GM21526 (cell line): ENCODE results near the gene SMPD2.
"Not testable (repeated sequence)": the region's sequence is repeated elsewhere in the genome, so short reads cannot be mapped to it uniquely, and the experiment has no call there.

Experiments
- ATAC-seq: cut with Tn5 transposase; IDR thresholded peaks from one replicate; pipeline ENCODE4 v1.9.1; 2021; ENCODE audit warnings: moderate library complexity; ENCODE audit not compliant: unreplicated experiment, low FRiP score

SMPD2 gene

DNA sequence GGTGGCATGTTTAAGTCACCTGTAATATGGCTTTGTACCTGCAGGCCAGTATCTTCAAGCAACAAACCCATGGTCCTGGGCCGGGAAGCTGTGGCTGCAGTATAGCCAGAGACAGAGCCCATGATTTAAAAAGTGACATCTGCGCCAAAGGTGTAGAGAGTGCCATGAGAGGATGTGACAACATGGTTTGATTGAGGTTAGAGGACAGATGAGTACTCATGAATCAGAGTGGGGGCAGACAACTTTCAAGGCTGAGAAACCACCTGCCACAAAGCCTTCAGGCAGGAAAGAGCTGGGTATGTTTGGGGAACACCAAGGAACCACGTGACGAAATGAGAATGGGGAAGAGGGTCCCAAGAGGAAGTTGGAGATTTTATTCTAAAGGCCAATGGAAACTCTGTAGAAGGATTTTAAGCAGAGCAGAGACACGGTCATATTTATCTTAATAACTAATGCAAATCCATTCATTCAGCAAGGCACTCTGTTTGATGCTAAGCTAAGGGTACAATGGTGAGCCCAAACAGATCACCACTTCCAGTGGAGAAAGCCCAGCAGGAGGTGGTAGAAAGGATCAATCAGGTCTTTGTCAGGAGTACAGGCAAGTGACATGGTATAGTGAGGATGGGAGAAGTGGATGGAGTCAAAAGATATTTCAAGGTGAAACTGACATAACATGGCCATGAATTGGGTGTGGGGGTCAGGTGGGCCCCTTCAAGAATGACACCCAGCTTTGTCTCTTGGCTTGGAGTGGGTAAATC is 18.4 kb downstream of the SMPD2 start:
- no peak for ATAC-seq

DNA sequence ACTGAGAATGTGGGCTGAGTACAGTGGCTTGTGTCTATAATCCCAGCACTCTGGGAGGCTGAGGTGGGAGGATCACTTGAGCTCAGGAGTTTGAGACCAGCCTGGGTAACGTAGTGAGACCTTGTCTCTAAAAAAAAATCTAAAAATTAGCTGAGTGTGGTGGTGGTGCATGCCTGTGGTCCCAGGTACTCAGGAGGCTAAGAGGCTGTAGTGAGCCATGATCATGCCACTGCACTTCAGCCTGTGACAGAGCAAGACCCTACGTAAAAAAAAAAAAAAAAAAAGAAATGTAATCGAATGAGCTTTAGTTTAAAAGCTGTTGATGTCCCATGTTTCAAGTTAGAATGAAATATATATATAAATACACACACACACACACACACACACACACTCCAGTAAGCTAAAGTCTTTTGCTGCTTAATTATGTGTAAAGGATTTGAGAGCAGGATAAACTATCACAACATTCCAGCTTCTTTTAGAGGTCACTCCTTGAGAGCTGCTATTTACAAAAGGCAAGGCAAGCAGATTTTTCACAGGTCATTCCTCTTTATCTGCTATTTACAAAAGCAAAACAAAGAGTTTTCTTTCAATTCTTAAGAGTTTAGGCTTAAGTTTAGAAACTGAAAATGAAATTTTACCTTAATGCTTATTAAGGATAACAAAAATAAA is 19.8 kb downstream of the SMPD2 start:
- no peak for ATAC-seq

DNA sequence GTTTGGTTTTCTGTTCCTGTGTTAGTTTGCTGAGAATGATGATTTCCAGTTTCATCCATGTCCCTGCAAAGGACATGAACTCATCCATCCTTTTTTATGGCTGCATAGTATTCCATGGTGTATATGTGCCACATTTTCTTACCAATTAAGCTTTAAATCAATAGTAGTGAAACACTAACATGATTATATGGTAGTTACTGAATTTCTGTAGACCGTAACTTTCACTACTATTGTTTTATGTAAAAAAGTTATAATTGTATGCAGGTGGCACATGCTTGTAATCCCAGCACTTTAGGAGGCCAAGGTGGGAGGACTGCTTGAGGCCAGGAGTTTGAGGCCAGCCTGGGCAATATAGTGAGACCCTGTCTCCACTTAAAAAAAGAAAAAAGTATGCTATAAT is 20.7 kb downstream of the SMPD2 start:
- not testable (repeated sequence) for ATAC-seq

DNA sequence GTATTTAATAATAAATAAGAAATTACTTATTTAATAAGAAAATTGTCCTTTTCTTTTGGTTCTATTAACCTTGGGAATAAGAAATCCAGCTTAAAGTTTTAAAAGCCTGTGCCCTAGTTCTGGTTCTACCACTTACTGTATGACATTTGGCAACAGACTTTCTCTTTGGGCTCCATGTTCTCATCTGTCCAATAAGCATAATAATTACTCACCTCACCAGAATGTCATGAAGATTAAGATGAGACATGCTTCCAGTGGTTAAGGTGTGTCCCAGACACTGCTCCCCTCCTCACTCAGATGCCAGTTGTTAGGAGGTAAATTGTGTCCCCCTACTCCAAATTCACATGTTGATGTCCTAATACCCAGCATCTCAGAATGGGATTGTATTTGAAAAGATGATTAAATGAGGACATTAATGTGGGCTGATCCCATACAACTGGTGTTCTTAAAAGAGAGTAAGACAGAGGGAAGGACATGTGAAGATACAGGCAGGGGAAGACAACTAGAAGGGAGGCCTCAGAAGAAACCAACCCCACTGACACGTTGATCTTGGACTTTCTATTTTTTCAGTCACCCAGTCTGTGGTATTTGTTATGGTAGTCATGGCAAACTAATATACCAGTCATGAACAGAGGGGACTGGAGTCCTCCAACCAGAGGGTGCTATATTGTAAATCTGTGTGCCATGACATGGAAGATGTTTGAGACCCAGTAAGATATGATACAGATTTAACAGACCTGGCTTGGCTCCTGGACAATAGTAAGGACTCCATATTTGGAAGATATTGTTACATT is 21.4 kb downstream of the SMPD2 start:
- no peak for ATAC-seq

DNA sequence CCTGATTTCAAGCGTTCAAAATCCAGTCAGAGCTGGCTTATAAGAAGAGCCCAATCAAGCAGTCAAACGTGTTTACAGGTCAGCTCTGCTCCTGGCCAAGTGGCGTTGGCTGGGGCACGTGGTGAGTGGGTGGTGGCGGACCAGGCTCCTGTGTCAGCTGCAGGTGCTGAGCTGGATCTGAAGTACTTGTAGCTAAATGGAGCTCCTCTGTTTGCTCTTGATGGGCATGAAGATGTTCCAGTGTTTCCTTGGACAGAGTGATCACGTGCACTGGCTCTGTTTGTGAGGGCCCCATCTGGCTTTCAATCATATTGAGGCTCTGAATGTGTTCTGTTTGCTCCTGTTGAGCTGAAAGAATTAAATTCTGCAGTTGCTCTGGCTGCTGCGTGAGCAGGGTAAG is 25.2 kb downstream of the SMPD2 start:
- no peak for ATAC-seq

DNA sequence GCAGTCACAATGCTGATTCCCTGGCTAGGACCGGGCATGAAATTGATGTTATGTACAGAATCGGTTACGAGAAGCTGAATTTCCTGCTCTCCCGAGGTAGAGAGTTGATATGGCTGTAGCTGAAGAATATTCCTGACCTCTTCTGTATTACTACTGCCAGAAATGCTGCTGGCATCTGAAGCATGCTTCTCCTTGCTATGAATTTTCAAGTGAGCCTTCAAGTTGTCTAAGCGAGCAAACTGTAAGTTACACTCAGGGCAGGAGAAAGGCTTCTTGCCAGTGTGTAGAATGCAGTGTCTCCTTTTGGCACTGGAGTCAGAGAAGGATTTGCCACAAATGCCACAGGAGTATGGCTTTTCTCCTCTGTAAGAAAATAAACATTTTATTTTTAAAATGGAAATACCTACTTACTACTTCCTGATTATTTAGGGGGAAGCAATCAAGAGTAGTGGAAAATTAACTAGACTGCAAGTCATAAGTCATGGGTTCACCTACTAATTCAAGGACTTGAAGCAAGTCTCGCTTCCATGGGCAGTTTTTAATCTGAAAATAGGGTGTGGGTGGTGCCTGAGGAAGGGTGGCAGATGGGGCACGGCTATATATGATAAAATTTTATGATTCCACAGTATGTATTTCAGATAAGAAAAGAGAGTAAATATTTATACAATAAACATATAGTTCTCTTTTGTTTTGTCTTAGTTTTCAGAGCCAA is 25.8 kb downstream of the SMPD2 start:
- no peak for ATAC-seq

DNA sequence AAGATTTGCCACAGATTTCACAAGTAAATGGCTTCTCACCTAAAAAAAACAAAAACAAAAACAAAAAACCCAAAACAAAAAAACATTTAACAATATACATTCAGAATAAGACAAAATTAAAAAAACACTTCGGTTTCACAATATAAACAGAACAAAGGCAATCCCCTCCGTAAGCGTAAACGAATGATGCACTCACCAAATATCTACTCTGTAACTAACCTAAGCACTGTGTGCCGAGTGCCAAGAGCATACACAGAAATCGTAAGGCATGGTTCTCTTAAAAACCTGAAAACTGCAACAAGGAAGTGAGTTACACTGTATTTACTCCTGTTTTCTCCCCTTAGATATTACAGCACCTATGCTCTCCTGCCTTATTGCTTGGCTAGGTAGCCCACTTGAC is 27.2 kb downstream of the SMPD2 start:
- no peak for ATAC-seq

DNA sequence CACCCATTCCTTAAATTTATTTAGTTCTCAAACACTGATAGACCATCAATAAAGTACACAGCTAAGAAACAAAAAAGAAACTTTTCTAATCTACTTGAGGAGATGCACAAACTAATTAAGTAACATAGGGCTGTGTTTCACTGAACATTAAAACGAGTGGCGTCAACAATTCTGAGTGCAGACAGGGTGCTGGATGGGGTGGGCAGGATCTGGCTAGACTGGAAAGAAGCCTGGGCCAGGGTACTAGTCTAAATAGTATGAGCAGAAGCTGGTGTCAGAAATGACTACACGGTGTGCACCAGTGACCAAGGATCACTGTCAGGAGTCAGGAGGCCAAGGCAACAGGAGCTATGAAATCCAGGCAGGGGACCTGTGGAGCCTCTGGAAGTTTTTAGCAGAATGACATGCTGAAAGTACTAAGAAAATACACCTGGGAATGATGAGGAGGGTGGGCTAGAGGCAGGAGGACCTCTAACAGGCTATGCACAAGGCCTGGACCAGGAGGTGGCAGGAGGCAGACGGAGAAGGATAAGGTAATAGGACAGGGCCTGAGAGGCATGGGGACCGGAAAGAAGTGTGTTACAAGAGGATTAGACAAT is 29.2 kb downstream of the SMPD2 start:
- ATAC-seq, result no peak

DNA sequence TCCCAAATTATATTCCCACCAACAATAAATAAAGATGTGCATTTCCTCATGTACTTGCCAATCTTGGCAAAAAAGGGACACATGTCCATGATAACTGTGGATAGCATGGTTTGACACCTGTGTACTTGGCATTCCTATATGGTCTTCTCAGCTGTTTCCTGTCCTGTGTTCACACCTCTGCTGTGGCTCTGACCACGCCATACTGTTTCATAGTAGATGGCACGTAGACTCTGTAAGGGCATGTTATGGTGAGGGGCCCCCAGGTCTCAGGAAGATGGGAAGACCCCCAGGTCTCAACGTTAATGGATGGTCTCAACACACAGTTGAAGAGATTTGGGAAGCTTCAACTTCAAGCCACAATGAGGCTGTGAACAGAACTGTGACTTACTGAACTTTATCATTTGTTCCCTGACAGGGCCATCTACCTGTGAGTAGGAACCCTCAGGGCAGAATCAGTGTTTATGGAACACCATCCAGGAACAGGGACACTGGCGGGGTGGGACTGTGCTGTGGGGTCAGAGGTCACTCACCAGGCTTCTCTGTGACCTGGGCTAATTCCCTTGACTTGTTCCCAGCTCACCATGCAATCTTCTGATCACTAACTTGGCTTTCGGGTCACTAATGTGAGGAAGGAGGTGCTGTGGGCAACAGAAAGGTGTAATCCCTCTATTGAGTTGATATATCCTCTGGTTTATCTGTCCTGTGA is 30.7 kb downstream of the SMPD2 start:
- ATAC-seq, result no peak

DNA sequence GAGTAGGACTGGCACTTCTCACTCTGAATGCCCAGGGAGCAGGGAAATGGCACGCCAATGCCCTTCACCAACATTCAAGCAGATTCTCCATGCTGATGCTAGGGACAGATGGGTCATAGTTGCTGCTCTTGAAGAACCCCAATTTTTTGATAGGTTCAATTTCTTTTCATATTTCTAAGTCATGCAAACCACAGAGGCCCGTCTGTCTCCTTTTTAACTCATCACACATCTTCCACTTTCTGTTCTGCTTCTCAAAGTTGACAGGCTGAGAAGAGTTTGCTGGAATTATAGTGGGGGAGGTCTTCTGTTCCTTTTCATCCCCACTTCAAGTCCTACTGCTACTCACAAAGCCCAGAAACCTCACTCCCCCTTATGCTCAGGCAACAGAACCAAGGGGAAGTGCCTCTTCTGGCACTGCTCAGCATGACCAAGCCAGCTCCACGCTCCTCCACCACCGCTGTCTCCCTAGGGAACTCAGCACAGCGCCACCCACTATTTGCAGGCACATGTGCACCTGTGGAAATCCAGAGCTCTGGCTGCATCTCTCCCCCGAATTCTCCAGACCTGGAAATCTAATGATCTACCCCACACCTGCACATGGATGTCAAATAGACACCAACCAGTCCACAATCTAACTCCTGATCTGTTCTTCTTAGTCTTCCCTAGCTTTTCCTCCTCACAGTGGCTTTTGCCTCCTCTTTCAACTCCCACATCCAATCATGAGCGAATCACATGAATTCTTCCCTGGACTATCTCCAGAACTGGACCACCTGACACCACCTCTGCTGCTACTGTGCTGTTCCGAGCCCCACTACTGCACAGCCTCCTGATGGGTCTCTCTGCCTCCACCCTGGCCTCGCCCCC is 31.8 kb downstream of the SMPD2 start:
- no peak for ATAC-seq

DNA sequence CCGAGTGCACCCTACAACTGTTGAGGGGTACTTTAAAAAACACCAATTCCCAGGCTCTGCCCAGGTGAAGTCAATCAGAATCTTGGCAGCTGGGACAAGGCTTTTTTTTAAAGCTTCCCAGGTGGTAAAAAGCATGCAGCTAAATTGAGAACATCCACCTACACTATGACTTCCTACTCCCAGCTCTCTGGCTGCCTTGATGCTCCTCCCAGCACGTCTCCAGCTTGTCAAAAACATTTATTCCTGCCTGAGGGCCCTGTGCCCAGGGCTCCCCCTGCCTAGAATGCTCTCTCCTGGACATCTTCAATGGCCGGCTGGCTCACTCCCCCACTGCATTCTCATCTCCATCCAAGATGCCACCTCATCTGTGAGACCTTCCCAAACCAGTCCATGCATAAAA is 32.6 kb downstream of the SMPD2 start:
- no peak for ATAC-seq

DNA sequence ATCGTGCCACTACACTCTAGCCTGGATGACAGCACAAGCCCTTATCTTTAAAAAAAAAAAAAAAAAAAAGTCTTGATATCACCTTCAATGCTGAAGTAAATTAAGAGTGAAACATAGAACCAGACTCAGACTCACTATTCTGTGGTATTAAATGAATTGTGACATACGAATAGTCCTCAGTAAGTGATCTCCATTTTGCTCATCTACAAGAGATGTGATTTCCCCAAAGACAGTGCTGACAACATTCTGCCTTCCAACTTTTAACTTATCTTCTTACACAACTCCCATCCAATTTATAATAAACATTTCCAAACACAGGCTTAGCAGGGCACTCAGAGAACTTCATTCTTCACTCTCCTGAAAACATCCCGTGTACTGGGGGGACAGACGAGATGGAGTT is 34.5 kb downstream of the SMPD2 start:
- ATAC-seq, result no peak

DNA sequence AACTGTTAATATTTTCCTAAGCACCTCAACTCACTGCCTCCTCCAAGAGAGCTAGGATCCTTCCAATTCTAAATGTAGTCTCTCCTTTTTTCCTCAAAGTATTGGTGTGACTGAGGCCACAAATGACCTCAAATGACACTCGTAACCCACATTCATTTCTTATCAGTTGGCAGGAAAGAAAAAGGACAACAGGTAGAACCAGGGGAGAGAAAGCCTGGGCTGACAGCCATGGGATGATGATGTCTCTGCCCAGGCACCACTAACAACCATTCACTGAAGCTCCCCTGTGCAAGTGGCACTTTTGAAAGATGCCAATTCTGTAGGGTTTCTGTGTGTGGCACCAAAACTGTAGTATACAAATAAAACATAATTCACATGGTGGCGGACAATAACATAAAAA is 35.1 kb downstream of the SMPD2 start:
- no peak for ATAC-seq

DNA sequence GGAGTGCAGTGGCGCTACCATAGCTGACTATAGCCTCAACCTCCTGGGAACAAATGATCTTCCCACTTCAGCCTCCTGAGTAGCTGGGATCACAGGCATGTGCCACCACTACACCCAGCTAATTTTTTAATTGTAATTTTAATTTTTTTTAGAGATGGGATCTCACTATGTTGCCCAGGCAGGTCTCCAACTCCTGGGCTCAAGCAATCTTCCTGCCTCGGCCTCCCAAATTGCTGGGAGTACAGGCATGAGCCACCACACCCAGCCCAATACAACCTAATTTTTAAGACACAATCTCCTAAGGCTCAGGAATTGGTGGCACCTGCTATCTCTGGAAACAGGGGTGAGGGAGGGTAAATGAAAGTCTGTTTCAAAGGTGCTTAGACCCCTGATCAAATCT is 36.7 kb downstream of the SMPD2 start:
- ATAC-seq, result no peak

DNA sequence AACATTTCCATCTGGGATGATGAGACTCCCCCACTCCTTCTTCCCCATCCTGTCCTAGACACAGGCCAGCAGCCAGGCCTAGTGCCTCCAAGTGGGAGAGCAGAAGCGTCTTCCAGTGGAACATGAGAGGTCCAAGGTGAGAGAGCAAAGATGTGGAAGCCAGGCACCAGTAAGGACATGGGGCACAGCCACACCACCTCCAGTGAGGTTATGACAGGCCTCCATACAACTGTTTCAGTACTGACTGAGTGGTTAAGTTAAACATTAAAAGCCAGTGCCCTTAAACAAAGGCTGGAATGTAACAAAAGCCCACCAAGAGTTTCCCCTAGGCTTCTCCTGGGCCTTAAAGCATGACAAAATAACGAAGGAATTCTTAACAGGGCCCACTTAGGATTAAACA is 37.2 kb downstream of the SMPD2 start:
- ATAC-seq, result no peak

DNA sequence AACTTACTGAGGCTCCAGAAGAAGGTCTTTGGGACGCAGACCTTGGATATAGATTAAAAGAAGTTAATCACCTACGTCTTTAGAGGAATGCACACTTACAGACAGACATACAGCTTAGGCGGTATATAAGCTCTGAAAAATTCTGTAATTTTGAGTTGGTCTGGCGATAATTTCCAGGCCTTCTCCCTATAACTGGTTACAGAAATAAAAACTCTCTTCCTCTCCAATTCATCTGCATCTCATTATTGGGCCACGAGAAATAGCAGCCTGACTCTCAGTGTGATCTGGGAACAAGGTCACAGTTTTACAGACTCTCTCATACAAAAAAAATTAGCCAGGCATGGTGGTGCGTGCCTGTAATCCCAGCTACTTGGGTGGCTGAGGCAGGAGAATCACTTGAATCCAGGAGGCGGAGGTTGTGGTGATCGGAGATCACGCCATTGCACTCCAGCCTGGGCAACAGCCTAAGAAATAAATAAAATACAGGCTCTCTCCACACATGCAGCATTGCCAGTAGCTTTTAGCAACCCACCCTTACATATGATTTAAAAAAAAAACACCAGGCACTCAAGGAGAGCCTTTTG is 37.8 kb downstream of the SMPD2 start:
- ATAC-seq, result no peak

DNA sequence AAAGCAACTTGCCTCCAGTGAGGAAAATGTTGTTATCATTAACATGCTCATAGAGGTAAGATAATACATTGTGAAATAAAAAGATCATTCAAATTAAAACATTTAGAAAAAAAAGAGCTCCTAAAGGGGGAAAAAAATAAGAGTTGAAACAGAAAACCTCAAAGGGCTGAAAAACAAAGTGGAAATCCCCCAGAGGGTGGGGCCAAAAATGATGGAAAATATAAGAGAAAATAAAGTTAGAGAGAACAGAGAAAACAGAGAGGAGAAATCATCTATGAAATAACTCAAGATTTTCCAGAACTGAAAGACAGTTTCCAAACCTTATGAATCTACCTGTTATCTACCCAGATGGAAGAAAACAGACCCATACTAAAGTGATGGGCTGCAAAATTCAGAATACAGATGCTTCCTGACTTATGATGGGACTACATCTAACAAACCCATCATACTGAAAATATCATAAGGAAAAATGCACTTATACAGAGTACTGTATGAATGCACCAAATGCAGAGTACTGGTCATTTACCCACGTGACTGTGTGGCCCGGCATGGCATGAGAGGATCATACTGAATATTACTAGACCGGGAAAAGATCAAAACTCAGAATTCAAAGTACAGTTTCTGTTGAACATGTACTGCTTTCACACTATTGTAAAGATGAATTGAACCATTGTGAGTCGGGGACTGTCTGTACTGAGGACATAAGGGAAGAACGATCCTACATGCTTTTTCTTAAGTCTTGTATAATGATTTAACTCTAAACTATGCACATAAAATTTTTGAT is 38.5 kb downstream of the SMPD2 start:
- ATAC-seq, result no peak

DNA sequence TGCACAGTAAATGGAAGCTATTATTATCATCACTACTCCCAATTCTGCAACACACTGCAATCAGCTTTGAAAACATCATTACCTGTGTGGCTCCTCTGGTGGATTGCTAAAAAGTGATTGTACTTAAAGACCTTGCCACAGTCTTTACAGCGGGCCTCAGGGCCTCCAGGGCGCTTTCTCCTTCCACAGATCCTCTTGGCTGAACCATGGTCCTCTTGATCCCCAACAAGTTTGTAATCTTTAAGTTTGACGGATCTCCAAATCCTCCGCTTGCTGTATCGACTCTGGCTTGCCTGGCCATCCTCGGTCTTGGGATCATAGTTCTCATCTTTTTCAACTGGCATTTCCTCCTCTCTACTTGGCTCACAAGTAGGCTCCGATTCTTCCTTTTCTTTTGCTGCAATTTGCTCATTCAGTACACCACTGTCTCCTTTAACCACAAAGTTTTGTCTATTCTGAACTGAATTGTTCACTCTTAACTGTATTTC is 40.5 kb downstream of the SMPD2 start:
- no peak for ATAC-seq
